ENCODE data around the gene DNPH1.
A peak's percentile ranks its signal among the peaks of the same experiment; 100 is the strongest.

The DNPH1 gene

DNA sequence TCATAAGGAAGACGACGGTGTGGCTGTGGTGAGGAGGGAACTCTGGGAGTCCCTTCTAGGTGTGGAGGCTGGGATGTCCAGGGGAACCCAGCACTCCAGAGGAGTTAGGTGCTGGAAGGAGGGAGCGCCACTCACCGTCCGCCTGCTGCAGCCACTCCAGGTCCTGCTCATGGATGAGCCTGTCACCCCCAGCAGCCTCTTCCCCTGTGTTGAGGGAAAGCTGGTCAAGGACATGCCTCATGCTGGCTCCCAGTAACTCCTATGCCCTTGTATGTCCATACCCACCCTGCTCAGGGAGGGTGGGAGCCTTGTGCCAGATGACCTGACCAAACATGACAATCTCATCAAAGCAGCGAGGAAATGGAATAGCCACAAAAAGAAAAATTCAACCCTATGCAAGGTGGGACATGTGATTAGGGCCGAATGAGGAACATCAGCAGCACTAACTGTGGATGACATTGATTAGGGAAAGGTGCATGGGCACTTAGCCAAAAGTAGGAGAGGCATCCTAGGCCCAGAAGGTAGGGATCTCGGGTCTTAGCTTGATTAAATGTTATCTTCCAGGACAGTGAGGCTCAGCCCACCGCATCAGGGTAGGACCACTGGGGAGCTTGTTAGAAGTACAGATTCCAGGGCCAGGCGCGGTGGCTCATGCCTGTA lies 3.0 kb downstream of the DNPH1 start:
- TF ChIP-seq, protein P1, sequence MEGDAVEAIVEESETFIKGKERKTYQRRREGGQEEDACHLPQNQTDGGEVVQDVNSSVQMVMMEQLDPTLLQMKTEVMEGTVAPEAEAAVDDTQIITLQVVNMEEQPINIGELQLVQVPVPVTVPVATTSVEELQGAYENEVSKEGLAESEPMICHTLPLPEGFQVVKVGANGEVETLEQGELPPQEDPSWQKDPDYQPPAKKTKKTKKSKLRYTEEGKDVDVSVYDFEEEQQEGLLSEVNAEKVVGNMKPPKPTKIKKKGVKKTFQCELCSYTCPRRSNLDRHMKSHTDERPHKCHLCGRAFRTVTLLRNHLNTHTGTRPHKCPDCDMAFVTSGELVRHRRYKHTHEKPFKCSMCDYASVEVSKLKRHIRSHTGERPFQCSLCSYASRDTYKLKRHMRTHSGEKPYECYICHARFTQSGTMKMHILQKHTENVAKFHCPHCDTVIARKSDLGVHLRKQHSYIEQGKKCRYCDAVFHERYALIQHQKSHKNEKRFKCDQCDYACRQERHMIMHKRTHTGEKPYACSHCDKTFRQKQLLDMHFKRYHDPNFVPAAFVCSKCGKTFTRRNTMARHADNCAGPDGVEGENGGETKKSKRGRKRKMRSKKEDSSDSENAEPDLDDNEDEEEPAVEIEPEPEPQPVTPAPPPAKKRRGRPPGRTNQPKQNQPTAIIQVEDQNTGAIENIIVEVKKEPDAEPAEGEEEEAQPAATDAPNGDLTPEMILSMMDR (IDR thresholded peaks at IDR 0.05; ENCODE audit: low read depth, low read length), result no peak
- no peak for DNase-seq (ENCODE audit: low read depth, low spot score)
- in situ Hi-C loops (cut with HindIII; ENCODE audit: low sequenced_read_pairs), result no loop called here
- no peak overlapping the region for H3K4me3 ChIP-seq (ENCODE audit: low read depth, low read length)

DNA sequence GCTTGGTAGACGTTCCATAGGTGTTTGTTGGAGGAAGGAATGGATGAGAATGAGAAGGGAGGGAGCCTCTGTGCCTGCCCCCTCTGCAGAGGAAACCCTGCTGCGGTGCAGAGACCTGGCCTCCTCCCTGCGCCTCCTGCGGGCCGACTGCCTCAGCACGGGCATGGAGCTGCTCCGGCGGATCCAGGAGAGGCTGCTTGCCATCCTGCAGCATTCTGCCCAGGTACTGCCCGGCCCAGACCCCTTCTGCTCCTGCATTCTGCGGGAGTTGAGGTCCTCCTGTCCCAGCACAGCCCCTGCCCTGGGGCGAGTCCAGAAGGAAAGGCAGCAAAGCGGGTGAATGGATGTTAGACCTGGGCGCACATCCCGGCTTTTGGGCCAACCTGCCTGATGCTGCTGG lies 6.1 kb downstream of the DNPH1 start:
- in situ Hi-C loops (cut with HindIII; ENCODE audit: low sequenced_read_pairs), result no loop called here
- TF ChIP-seq, protein P1 (IDR thresholded peaks at IDR 0.05; ENCODE audit: low read depth, low read length), result no peak
- no peak overlapping the region for H3K4me3 ChIP-seq (ENCODE audit: low read depth, low read length)
- no peak for DNase-seq (ENCODE audit: low read depth, low spot score)

DNA sequence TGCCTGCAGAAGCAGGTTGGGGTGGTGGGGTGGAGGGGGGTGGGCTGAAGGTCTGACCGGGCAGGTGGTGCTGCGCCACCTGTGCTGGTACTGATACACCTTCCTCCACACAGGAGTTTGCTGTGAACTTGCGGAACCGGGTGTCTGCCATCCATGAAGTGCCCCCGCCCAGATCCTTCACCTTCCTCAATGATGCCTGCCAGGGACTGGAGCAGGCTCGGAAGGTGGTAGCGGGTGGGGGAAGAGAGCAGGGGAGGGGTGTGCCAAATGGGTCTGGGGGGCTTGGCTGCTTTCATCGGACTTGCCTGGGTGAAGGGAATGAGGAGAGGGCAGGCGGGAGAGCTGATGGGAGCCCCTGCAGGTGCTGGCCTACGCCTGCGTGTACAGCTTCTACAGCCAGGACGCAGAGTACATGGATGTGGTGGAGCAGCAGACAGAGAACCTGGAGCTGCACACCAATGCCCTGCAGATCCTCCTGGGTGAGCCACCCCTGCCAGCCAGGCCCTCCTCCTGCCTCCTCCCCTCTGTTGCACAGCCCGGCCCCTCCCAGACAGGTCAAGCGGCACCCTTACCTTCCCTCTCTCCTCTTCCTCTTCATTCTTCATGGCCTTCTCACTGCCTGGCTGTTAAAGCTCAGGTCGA lies 6.7 kb downstream of the DNPH1 start:
- TF ChIP-seq, protein P1 (IDR thresholded peaks at IDR 0.05; ENCODE audit: low read depth, low read length), result no peak
- DNase-seq (ENCODE audit: low read depth, low spot score), result no peak
- no peak overlapping the region for H3K4me3 ChIP-seq (ENCODE audit: low read depth, low read length)
- in situ Hi-C loops (cut with HindIII; ENCODE audit: low sequenced_read_pairs), result no loop called here

DNA sequence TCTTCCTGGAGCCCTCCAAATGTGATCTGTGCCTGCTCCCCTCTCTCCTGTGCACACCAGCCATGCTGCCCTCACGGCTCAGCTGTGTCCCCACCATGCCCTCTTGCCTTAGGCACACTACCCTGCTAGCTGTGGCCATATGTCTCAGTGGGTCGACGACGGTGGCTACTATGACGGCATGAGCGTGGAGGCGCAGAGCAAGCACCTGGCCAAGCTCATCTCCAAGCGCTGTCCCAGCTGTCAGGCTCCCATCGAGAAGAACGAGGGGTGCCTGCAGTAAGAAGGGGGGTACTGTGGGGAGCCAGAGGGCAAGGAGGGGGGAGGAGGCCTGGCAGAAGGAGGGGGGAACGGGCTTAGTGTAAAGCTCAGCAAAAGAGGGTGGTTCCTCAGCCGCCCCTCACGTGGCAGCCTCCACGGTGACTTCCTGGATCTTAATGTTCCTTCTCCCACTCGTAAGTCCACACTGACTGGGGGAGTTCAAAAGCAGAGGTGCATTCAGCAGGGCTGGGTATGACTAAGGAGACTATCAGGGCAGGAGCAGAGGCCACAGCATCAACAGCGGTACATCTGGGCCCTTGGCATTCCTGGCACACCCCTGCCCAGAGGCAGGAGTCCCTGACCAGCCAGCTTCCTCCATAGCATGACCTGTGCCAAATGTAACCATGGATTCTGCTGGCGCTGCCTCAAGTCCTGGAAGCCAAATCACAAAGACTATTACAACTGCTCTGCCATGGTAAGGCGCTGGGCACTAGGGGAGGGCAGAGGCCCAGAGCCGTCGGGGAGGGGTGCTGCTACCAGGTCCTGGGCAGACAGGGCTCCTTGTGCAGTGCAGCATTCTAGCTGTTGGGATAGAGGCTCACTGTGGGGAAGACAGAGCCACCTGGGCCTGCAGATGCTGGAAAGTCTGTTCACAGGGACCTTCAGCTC lies 8.0 kb downstream of the DNPH1 start:
- TF ChIP-seq, protein P1 (IDR thresholded peaks at IDR 0.05; ENCODE audit: low read depth, low read length), result no peak
- peak; percentile 8 for DNase-seq (ENCODE audit: low read depth, low spot score)
- in situ Hi-C loops (cut with HindIII; ENCODE audit: low sequenced_read_pairs), result no loop called here
- H3K4me3 ChIP-seq (ENCODE audit: low read depth, low read length), result no peak overlapping the region

DNA sequence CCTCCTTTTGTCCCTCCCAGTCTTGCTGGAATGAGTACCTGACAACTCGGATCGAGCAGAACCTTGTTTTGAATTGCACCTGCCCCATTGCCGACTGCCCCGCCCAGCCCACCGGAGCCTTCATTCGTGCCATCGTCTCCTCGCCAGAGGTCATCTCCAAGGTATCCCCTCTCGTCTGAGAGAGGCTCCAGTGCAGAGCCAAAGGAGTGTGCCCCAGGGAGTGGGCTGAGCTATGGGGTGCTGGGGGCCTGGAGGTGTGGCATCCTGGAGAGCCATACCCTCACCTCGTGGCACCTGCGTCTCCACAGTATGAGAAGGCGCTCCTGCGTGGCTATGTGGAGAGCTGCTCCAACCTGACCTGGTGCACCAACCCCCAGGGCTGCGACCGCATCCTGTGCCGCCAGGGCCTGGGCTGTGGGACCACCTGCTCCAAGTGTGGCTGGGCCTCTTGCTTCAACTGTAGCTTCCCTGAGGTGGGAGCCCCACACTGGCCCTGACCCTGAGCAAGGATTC lies 8.8 kb downstream of the DNPH1 start:
- TF ChIP-seq, protein P1 (IDR thresholded peaks at IDR 0.05; ENCODE audit: low read depth, low read length), result no peak
- in situ Hi-C loops (cut with HindIII; ENCODE audit: low sequenced_read_pairs), result no loop called here
- no peak for DNase-seq (ENCODE audit: low read depth, low spot score)
- no peak overlapping the region for H3K4me3 ChIP-seq (ENCODE audit: low read depth, low read length)

DNA sequence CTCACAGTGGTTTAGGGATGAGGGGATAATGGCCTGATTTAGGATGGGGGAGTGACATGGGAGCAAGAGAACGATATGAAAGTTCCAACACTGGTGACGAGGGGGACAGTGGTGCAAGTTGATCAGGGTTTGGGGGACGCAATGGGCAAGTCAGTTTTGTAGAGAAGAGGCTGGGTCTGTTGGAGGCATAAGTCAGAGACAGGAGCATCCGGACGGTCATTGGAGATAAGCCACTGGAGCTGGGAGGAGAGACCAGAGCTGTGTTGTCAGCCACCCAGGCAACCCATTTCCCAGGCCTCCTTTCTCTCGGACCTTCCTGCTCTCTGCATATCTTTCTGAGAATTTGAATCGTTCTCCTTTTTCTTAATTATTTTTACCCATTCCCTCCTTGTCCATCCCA lies 9.5 kb downstream of the DNPH1 start:
- in situ Hi-C loops (cut with HindIII; ENCODE audit: low sequenced_read_pairs), result no loop called here
- H3K4me3 ChIP-seq (ENCODE audit: low read depth, low read length), result no peak overlapping the region
- TF ChIP-seq, protein P1 (IDR thresholded peaks at IDR 0.05; ENCODE audit: low read depth, low read length), result no peak
- DNase-seq (ENCODE audit: low read depth, low spot score), result no peak

Data from astrocyte of the spinal cord (primary cell).